K562 (cell line): ENCODE results near the gene SLC35D2. TPM values are rescaled to one million over a fixed set of nuclear protein-coding genes. Genes with fewer than 3 reads are reported as not detected.

ENCODE experiments used
- ARID4B ChIP-seq: sonication (generic); formaldehyde crosslinking; IDR thresholded peaks from 2 replicates; pipeline ENCODE4 v1.8.0; 2022; ENCODE audit warnings: mild to moderate bottlenecking, missing genetic modification reagents
- BCLAF1 ChIP-seq, 2 experiments: fragments of 450-650 bp in 1 of 2; IDR thresholded peaks; 2 replicates each; pipeline ENCODE4 v1.6.1; 2011 to 2017; ENCODE audit warnings: low read depth in 2 of 2, antibody characterized with exemption in 1 of 2, borderline replicate concordance in 1 of 2, low read length in 1 of 2, mild to moderate bottlenecking in 1 of 2, mixed read lengths in 1 of 2; ENCODE audit not compliant: control insufficient read depth in 1 of 2
- CEBPG ChIP-seq, 3 experiments: fragments of 200-800 bp in 1 of 3; sonication (Bioruptor generic) in 1 of 3; sonication (generic) in 1 of 3; formaldehyde crosslinking in 1 of 3; IDR thresholded peaks in 2 of 3; conservative IDR thresholded peaks in 1 of 3; 2 replicates each; pipeline versions ENCODE4 v1.6.1 to v1.8.0; 2016 to 2022; ENCODE audit warnings: missing compliant biosample characterization in 2 of 3, missing genetic modification characterization in 2 of 3, mild to moderate bottlenecking in 1 of 3, missing genetic modification reagents in 1 of 3
- HDAC1 ChIP-seq, 2 experiments: fragments of 450-650 bp; IDR thresholded peaks; 2 replicates each; pipeline ENCODE4 v1.6.1; 2016 to 2017; ENCODE audit warnings: inconsistent platforms in 1 of 2, mild to moderate bottlenecking in 1 of 2, moderate library complexity in 1 of 2
- HDAC3 ChIP-seq: fragments of 450-650 bp; IDR thresholded peaks from 2 replicates; pipeline ENCODE4 v1.6.1; 2018; ENCODE audit warnings: borderline replicate concordance, mild to moderate bottlenecking, moderate library complexity; ENCODE audit not compliant: partially characterized antibody
- NR2C2 ChIP-seq, 2 experiments: fragments of 200-800 bp in 1 of 2; sonication (Bioruptor generic) in 1 of 2; sonication (generic) in 1 of 2; formaldehyde crosslinking in 1 of 2; IDR thresholded peaks; 2 replicates each; pipeline versions ENCODE4 v1.6.1 to v1.8.0; 2016 to 2022; ENCODE audit warnings: mild to moderate bottlenecking in 1 of 2, missing compliant biosample characterization in 1 of 2, missing genetic modification characterization in 1 of 2, missing genetic modification reagents in 1 of 2
- RBM14 ChIP-seq: fragments of 200-400 bp; formaldehyde crosslinking; IDR thresholded peaks from 2 replicates; pipeline ENCODE4 v1.6.1; 2018; ENCODE audit warnings: low read depth, mild to moderate bottlenecking, low read length, moderate library complexity, borderline replicate concordance; ENCODE audit not compliant: insufficient read depth
- SNIP1 ChIP-seq: fragments of 450-650 bp; IDR thresholded peaks from 2 replicates; pipeline ENCODE4 v1.7.1; 2017; ENCODE audit warnings: low read depth, mild to moderate bottlenecking
- SPI1 ChIP-seq: IDR thresholded peaks from 2 replicates; pipeline ENCODE4 v1.6.1; 2011; ENCODE audit warnings: low read depth, low read length, control low read depth, borderline replicate concordance
- ZBTB11 ChIP-seq, 3 experiments: fragments of 200-800 bp in 1 of 3; fragments of 250-450 bp in 1 of 3; fragments of 450-650 bp in 1 of 3; sonication (Bioruptor Pico) in 1 of 3; sonication (Bioruptor generic) in 1 of 3; formaldehyde crosslinking in 1 of 3; IDR thresholded peaks; 2 replicates each; pipeline versions ENCODE4 v1.6.1 to v1.8.0; 2016 to 2022; ENCODE audit warnings: mild to moderate bottlenecking in 2 of 3, missing genetic modification characterization in 2 of 3, missing compliant biosample characterization in 1 of 3, moderate library complexity in 1 of 3
- ZBTB7A ChIP-seq: IDR thresholded peaks from 2 replicates; pipeline ENCODE4 v1.6.1; 2011; ENCODE audit warnings: low read depth, mild to moderate bottlenecking, low read length, moderate library complexity, borderline replicate concordance; ENCODE audit not compliant: control insufficient read depth
- polyA plus RNA-seq, 8 experiments: library from polyadenylated mRNA; depleted of rRNA in 4 of 8; stranded (reverse) in 5 of 8; unstranded in 3 of 8; fragments of >200 nt; fragmentation: Nextera tagmentation in 2 of 8; fragmentation: Illumina TruSeq in 1 of 8; extraction: Ambion mirVana in 2 of 8; extraction: Trizol in 1 of 8; gene quantifications; 2 replicates each; pipeline versions ENCODE4 v1.2.1 to v1.2.3, GENCODE V29; 2011 to 2014; ENCODE audit warnings: inconsistent platforms in 1 of 8, missing spikeins in 1 of 8
- total RNA-seq, 7 experiments: library from RNA; depleted of rRNA in 6 of 7; stranded (reverse); fragments of >200 nt in 6 of 7; fragmentation: Illumina TruSeq in 2 of 7; extraction: Trizol in 2 of 7; gene quantifications; 2 replicates each; pipeline versions ENCODE4 v1.2.1 to v1.2.3, GENCODE V29; 2011 to 2021; ENCODE audit warnings: low replicate concordance in 1 of 7

Gene SLC35D2
- total and polyA plus RNA-seq, 9 of the 15 experiments (the other 6 are each of a cell fraction or from before 2014, with no cell fraction given) = 2.9 to 14.9 (median 11.7) TPM

GRCh38 chr9:96418920-96419690, 35.6 kb upstream of the SLC35D2 start (continued):
- TF ChIP-seq ARID4B (CRISPR knock-in tag) = peak; percentile 79
- peak; percentile 58 for TF ChIP-seq HDAC3
- no peak for TF ChIP-seq CEBPG (CRISPR knock-in tag; IDR thresholded peaks at IDR 0.05)
- no peak for TF ChIP-seq CEBPG (tag; conservative IDR thresholded peaks at IDR 0.05 in 1 of 2, IDR thresholded peaks at IDR 0.05 in 1 of 2)
- no peak for TF ChIP-seq RBM14
- peak in 1 of 2 experiments; percentile 88; a peak in 2 of 4 replicates for TF ChIP-seq HDAC1 (IDR thresholded peaks at IDR 0.05)
- no peak for TF ChIP-seq NR2C2 (CRISPR knock-in tag; IDR thresholded peaks at IDR 0.05)
- peak; percentile 63; the same call in 1 of the 2 replicates for TF ChIP-seq NR2C2 (tag; IDR thresholded peaks at IDR 0.05)
- no peak for TF ChIP-seq SPI1
- TF ChIP-seq ZBTB11 (CRISPR knock-in tag; IDR thresholded peaks at IDR 0.05) = 0 out of 6 replicates have a peak, but pooled peaks of 1 of the 3 experiments have one; percentile 2
- TF ChIP-seq ZBTB7A = peak; percentile 69; the same call in 1 of the 2 replicates
- no peak for TF ChIP-seq SNIP1
- TF ChIP-seq BCLAF1 (IDR thresholded peaks at IDR 0.05; ENCODE audit: borderline replicate concordance in 1 of 2, control insufficient read depth in 1 of 2, low read depth in 2 of 2, low read length in 1 of 2) = peak in 1 of 2 experiments; percentile 59; a peak in 1 of 4 replicates
